Fibroblast of lung (primary cell): ENCODE measurements around the gene SPON1. TPM values are rescaled to one million over a fixed set of nuclear protein-coding genes. Genes with fewer than 3 reads are reported as not detected.

Source experiments
- DNase-seq, 2 donors: peaks; one replicate each; pipeline versions ENCODE4 v3.0.0 to v3.0.0-alpha.2; 2010; ENCODE audit warnings: low read depth in 2 of 2
- H2AFZ ChIP-seq: 2 replicates; pipeline ENCODE4 v1.5.1; 2012; ENCODE audit warnings: low read length, control low read depth, inconsistent platforms
- H3K27ac ChIP-seq: 2 replicates; pipeline ENCODE4 v1.5.1; 2011; ENCODE audit warnings: low read length, control low read depth; ENCODE audit not compliant: insufficient read depth
- H3K27me3 ChIP-seq: 2 replicates; pipeline ENCODE4 v1.5.1; 2011; ENCODE audit warnings: mild to moderate bottlenecking, low read length; ENCODE audit not compliant: control insufficient read depth, insufficient read depth
- H3K36me3 ChIP-seq: 2 replicates; pipeline ENCODE4 v1.5.1; 2011; ENCODE audit warnings: low read length; ENCODE audit not compliant: control insufficient read depth, insufficient read depth
- H3K4me1 ChIP-seq: 2 replicates; pipeline ENCODE4 v1.5.1; 2011; ENCODE audit warnings: low read length; ENCODE audit not compliant: control insufficient read depth, insufficient read depth; ENCODE audit errors: extremely low read depth
- H3K4me2 ChIP-seq: 2 replicates; pipeline ENCODE4 v1.5.1; 2011; ENCODE audit warnings: low read length, control low read depth; ENCODE audit not compliant: insufficient read depth; ENCODE audit errors: extremely low read depth
- H3K4me3 ChIP-seq, 4 experiments: fragments of 200-600 bp in 1 of 4; sonication (generic) in 1 of 4; replicated peaks in 1 of 4; 2 replicates each; pipeline ENCODE4 v1.5.1; 2011 to 2016; ENCODE audit warnings: low read length in 4 of 4, low read depth in 3 of 4, mild to moderate bottlenecking in 3 of 4, control low read depth in 2 of 4, inconsistent platforms in 1 of 4, mixed read lengths in 1 of 4; ENCODE audit not compliant: insufficient read depth in 1 of 4; ENCODE audit errors: control extremely low read depth in 1 of 4
- H3K79me2 ChIP-seq: 2 replicates; pipeline ENCODE4 v1.5.1; 2012; ENCODE audit warnings: mild to moderate bottlenecking, low read length, inconsistent platforms; ENCODE audit not compliant: control insufficient read depth, insufficient read depth
- H3K9ac ChIP-seq: 2 replicates; pipeline ENCODE4 v1.5.1; 2011; ENCODE audit warnings: mild to moderate bottlenecking, low read length, control low read depth; ENCODE audit not compliant: insufficient read depth
- H3K9me3 ChIP-seq: 2 replicates; pipeline ENCODE4 v1.5.1; 2012; ENCODE audit warnings: low read depth, low read length; ENCODE audit not compliant: control insufficient read depth, insufficient read depth
- H4K20me1 ChIP-seq: 2 replicates; pipeline ENCODE4 v1.5.1; 2011; ENCODE audit warnings: low read length; ENCODE audit not compliant: control insufficient read depth, insufficient read depth; ENCODE audit errors: extremely low read depth
- EZH2 ChIP-seq: IDR thresholded peaks from 2 replicates; pipeline ENCODE4 v1.5.1; 2012; ENCODE audit warnings: low read length, control low read depth, mild to moderate bottlenecking; ENCODE audit errors: missing control alignments
- polyA plus RNA-seq, 2 donors: library from polyadenylated mRNA; depleted of rRNA in 1 of 2; stranded (reverse) in 1 of 2; unstranded in 1 of 2; fragments of >200 nt; gene quantifications; 2 replicates each; pipeline ENCODE4 v1.2.1, GENCODE V29; 2011 to 2012; ENCODE audit warnings: missing spikeins in 1 of 2
- total RNA-seq: library from RNA; depleted of rRNA; stranded (reverse); fragments of >200 nt; gene quantifications from 2 replicates; pipeline ENCODE4 v1.2.1, GENCODE V29; 2014
- TF ChIP-seq, protein P1 (sequence below), 2 donors: IDR thresholded peaks in 1 of 2; conservative IDR thresholded peaks in 1 of 2; 1 replicate in 1 of 2; 2 replicates in 1 of 2; pipeline ENCODE4 v1.5.1; 2011 to 2012; ENCODE audit warnings: low read length in 2 of 2, control low read depth in 1 of 2, inconsistent platforms in 1 of 2, low read depth in 1 of 2, mild to moderate bottlenecking in 1 of 2

SPON1 gene
- total and polyA plus RNA-seq, 2 donors (not counting 1 experiment from before 2014, with no cell fraction given): 0.45 to 3.5 TPM

GRCh38 chr11:14228356-14228755, 265.8 kb downstream of the SPON1 start:
- Histone ChIP-seq H3K27me3 (no peaks in the 10 kb centered on the region), H4K20me1 (no peaks in the 10 kb centered on the region), H3K36me3 (no peaks in the 10 kb centered on the region), H3K79me2 (no peaks in the 10 kb centered on the region), H3K9ac (no peak overlapping the region), H3K4me1 (no peaks in the 10 kb centered on the region), H3K27ac (no peak overlapping the region), H2AFZ (no peak overlapping the region), H3K4me2 (no peak overlapping the region), H3K4me3 (no peak overlapping the region), H3K9me3 (no peaks in the 10 kb centered on the region)
- no peak for DNase-seq
- TF ChIP-seq EZH2: no peak
- TF ChIP-seq, protein P1, sequence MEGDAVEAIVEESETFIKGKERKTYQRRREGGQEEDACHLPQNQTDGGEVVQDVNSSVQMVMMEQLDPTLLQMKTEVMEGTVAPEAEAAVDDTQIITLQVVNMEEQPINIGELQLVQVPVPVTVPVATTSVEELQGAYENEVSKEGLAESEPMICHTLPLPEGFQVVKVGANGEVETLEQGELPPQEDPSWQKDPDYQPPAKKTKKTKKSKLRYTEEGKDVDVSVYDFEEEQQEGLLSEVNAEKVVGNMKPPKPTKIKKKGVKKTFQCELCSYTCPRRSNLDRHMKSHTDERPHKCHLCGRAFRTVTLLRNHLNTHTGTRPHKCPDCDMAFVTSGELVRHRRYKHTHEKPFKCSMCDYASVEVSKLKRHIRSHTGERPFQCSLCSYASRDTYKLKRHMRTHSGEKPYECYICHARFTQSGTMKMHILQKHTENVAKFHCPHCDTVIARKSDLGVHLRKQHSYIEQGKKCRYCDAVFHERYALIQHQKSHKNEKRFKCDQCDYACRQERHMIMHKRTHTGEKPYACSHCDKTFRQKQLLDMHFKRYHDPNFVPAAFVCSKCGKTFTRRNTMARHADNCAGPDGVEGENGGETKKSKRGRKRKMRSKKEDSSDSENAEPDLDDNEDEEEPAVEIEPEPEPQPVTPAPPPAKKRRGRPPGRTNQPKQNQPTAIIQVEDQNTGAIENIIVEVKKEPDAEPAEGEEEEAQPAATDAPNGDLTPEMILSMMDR (conservative IDR thresholded peaks at IDR 0.05 in 1 of 2, IDR thresholded peaks at IDR 0.05 in 1 of 2; ENCODE audit: low read depth in 1 of 2, low read length in 2 of 2): no peak

DNA sequence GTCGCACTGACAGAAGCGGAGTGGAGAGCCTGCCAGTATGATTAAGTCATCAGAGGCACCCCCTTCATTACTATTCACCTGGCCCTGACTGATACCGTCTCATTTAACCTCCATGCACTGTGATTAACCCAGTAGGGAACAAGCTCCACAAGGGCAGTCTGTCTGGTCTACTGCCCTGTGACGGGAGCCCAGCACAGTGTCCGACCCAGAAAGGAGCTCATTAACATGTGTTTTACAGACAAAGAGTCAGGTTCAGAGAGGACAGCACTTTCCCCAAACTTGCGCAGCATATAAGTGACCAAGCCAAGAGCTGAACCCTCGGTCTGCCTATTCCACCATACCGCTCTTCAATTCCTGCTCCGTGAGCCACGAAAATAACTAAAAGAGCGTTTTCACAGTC, 266.9 kb downstream of the SPON1 start:
- Histone ChIP-seq H3K4me1 (no peaks in the 10 kb centered on the region), H4K20me1 (no peaks in the 10 kb centered on the region), H3K9ac (no peak overlapping the region), H3K9me3 (no peaks in the 10 kb centered on the region), H3K27ac (no peak overlapping the region), H3K27me3 (no peaks in the 10 kb centered on the region), H3K4me2 (no peak overlapping the region), H3K79me2 (no peaks in the 10 kb centered on the region), H3K4me3 (no peak overlapping the region), H3K36me3 (no peaks in the 10 kb centered on the region), H2AFZ (no peak overlapping the region)
- no peak for DNase-seq
- TF ChIP-seq EZH2: no peak
- TF ChIP-seq, protein P1 (conservative IDR thresholded peaks at IDR 0.05 in 1 of 2, IDR thresholded peaks at IDR 0.05 in 1 of 2; ENCODE audit: low read depth in 1 of 2, low read length in 2 of 2): no peak

DNA sequence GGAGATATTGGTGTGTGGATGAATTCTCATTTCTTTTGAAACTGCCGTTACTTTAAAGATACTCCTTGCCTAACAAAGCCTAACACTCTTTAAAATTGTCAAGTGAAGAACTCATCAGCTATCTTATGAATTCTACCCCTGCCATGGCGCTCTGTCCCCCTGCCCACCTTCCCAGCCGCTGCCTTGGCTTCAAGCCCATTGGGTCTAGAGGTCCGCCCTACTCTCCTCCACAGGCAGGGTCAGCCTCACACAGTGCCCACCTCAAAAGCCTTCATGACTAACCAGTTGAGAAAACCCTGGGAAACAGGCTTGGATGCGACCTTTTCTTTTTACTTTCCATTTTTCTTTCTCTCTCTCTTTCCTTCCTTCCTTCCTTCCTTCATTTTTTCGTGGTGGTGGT, 267.9 kb downstream of the SPON1 start:
- no peak for DNase-seq

More for the DNA sequence above, 267.9 kb downstream of the SPON1 start:
- Histone ChIP-seq H4K20me1 (no peaks in the 10 kb centered on the region), H3K36me3 (no peaks in the 10 kb centered on the region), H3K27ac (no peak overlapping the region), H3K9ac (no peak overlapping the region), H3K79me2 (no peaks in the 10 kb centered on the region), H3K27me3 (no peaks in the 10 kb centered on the region), H3K4me3 (no peak overlapping the region), H2AFZ (no peak overlapping the region), H3K9me3 (no peaks in the 10 kb centered on the region), H3K4me1 (no peaks in the 10 kb centered on the region), H3K4me2 (no peak overlapping the region)
- TF ChIP-seq, protein P1 (conservative IDR thresholded peaks at IDR 0.05 in 1 of 2, IDR thresholded peaks at IDR 0.05 in 1 of 2; ENCODE audit: low read depth in 1 of 2, low read length in 2 of 2): no peak
- TF ChIP-seq EZH2: no peak
